Adrenal gland (tissue), 5 donors: ENCODE data around the gene DPP10.

Experiments used
- POLR2A ChIP-seq, 2 donors: fragments of 450-650 bp; IDR thresholded peaks; one replicate each; pipeline ENCODE4 v1.6.1; 2017; ENCODE audit warnings: antibody characterized with exemption in 2 of 2, mild to moderate bottlenecking in 2 of 2, moderate library complexity in 1 of 2
- TF ChIP-seq, protein P1 (sequence below), 6 experiments: fragments of 450-650 bp in 4 of 6; fragments of 200-600 bp in 2 of 6; sonication (generic) in 1 of 6; IDR thresholded peaks; 1 replicate in 5 of 6; 2 replicates in 1 of 6; pipeline versions ENCODE4 v1.5.1 to v1.8.0; 2016 to 2021; ENCODE audit warnings: antibody characterized with exemption in 6 of 6, mild to moderate bottlenecking in 2 of 6, moderate library complexity in 1 of 6
- donor health status: DM: no; HTN: no; CAD: no.

DNA sequence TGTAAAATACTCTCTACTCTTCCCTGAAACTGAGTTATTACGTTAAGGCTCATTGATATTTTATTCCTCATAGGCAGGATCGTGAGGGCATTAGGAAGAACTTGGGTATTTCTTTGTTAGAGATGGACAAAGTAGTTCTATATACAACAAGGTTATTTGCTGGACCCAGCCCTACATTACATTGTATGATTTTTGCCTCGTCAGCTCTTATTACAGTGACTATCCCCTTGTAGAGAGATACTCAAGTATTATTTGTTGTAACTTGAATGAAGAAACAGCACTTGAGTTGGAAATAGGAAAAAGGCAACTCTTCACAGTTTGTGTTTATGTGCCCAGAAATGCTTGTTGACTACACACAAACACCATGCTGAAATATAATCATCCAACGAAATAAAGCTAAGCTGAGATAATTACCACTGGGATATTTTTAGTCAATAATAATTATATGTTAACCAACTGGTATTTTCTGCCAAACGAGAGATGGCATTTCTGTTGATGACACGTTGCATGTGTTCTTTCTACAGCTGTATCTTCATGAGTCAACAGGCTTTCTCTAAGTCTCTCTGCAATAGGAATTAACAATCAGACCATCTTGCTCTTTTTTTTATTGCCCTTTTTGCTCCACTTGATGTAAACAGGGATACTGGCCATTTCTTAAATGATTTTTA is 947.6 kb downstream of the DPP10 start:
- TF ChIP-seq, protein P1, sequence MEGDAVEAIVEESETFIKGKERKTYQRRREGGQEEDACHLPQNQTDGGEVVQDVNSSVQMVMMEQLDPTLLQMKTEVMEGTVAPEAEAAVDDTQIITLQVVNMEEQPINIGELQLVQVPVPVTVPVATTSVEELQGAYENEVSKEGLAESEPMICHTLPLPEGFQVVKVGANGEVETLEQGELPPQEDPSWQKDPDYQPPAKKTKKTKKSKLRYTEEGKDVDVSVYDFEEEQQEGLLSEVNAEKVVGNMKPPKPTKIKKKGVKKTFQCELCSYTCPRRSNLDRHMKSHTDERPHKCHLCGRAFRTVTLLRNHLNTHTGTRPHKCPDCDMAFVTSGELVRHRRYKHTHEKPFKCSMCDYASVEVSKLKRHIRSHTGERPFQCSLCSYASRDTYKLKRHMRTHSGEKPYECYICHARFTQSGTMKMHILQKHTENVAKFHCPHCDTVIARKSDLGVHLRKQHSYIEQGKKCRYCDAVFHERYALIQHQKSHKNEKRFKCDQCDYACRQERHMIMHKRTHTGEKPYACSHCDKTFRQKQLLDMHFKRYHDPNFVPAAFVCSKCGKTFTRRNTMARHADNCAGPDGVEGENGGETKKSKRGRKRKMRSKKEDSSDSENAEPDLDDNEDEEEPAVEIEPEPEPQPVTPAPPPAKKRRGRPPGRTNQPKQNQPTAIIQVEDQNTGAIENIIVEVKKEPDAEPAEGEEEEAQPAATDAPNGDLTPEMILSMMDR (IDR thresholded peaks at IDR 0.05): no peak
- TF ChIP-seq POLR2A (IDR thresholded peaks at IDR 0.05): no peak
